HepG2 (cell line): ENCODE results near the gene TECRL. TPM values are rescaled to one million over a fixed set of nuclear protein-coding genes. Genes with fewer than 3 reads are reported as not detected.

Experiments
- ATAC-seq: fragments of 200-7000 bp; cut with Tn5 transposase; 3 replicates; pipeline ENCODE4 v1.9.1; 2020; ENCODE audit warnings: mild to moderate bottlenecking, moderate library complexity
- BruUV-seq: library from RNA; stranded (reverse); fragments of 400-500 nt; replicated peaks from 2 replicates; lab custom pipeline; 2021; lab: Mats Ljungman, UMichigan
- CTCF ChIA-PET: fragments of 300-600 bp; formaldehyde crosslinking; extraction: SDS; loops from one replicate; lab custom pipeline; 2021; ENCODE audit warnings: low total read pairs, inconsistent platforms, low intra/inter-chr PET ratio; lab: Yijun Ruan, JAX
- POLR2A ChIA-PET: fragments of 350-600 bp; sonication (Branson Sonifier 250); formaldehyde crosslinking; loops from one replicate; lab custom pipeline; 2020; ENCODE audit warnings: antibody characterized with exemption, inconsistent platforms; lab: Yijun Ruan, JAX
- DNase-seq: peaks from one replicate; pipeline ENCODE4 v3.0.0-alpha.2; 2015; ENCODE audit warnings: low spot score
- FAIRE-seq: peaks from 3 replicates; lab custom pipeline; 2011; peaks lifted over from hg19 to GRCh38; lab: Jason Lieb, UNC
- H2AFZ ChIP-seq: one replicate; pipeline ENCODE4 v1.6.1; 2011; ENCODE audit warnings: low read length, inconsistent platforms
- H3K27ac ChIP-seq: fragments of 300-600 bp; 3 replicates; pipeline ENCODE4 v1.8.0; 2011; ENCODE audit warnings: mixed run types, mild to moderate bottlenecking, mixed read lengths, low read length, inconsistent platforms; ENCODE audit not compliant: insufficient read depth; ENCODE audit errors: extremely low read length
- H3K27me3 ChIP-seq, 2 experiments: fragments of 200-600 bp in 1 of 2; 2 replicates in 1 of 2; 3 replicates in 1 of 2; pipeline versions ENCODE4 v1.6.0 to v1.8.0; 2011; ENCODE audit warnings: low read length in 2 of 2, mild to moderate bottlenecking in 2 of 2, moderate library complexity in 2 of 2, inconsistent platforms in 1 of 2; ENCODE audit not compliant: insufficient read depth in 2 of 2, control insufficient read depth in 1 of 2
- H3K36me3 ChIP-seq, 2 experiments: fragments of 200-600 bp in 1 of 2; replicated peaks in 1 of 2; 2 replicates in 1 of 2; 3 replicates in 1 of 2; pipeline versions ENCODE4 v1.5.1 to v1.8.0; 2011; ENCODE audit warnings: low read length in 2 of 2, inconsistent platforms in 1 of 2; ENCODE audit not compliant: insufficient read depth in 2 of 2, control insufficient read depth in 1 of 2
- H3K4me1 ChIP-seq: 2 replicates; pipeline ENCODE4 v1.5.1; 2012; ENCODE audit warnings: low read length, inconsistent platforms; ENCODE audit not compliant: insufficient read depth
- H3K4me2 ChIP-seq: 2 replicates; pipeline ENCODE4 v1.6.0; 2011; ENCODE audit warnings: low read depth, low read length, inconsistent platforms
- H3K4me3 ChIP-seq, 3 experiments: fragments of 200-600 bp in 1 of 3; sonication (generic), shearing (Covaris generic) in 1 of 3; replicated peaks in 1 of 3; 2 replicates each; pipeline ENCODE4 v1.5.1; 2011 to 2016; ENCODE audit warnings: low read length in 3 of 3, inconsistent platforms in 2 of 3, low read depth in 2 of 3, mild to moderate bottlenecking in 2 of 3, control low read depth in 1 of 3, mixed read lengths in 1 of 3; ENCODE audit not compliant: insufficient read depth in 1 of 3
- H3K79me2 ChIP-seq: one replicate; pipeline ENCODE4 v1.6.1; 2011; ENCODE audit warnings: low read length, inconsistent platforms; ENCODE audit not compliant: insufficient read depth
- H3K9ac ChIP-seq: 2 replicates; pipeline ENCODE4 v1.6.0; 2011; ENCODE audit warnings: mild to moderate bottlenecking, low read depth, low read length, inconsistent platforms; ENCODE audit not compliant: insufficient read depth
- H3K9me3 ChIP-seq: 2 replicates; pipeline ENCODE4 v1.5.1; 2012; ENCODE audit warnings: mild to moderate bottlenecking, low read length
- H4K20me1 ChIP-seq: 2 replicates; pipeline ENCODE4 v1.6.0; 2011; ENCODE audit warnings: inconsistent platforms, mild to moderate bottlenecking, low read length, moderate library complexity; ENCODE audit not compliant: insufficient read depth
- ATF7 ChIP-seq, 2 experiments: fragments of 450-650 bp in 1 of 2; sonication (generic) in 1 of 2; formaldehyde crosslinking in 1 of 2; IDR thresholded peaks; 2 replicates each; pipeline versions ENCODE4 v1.4.0 to v1.6.1; 2016 to 2020; ENCODE audit warnings: antibody characterized with exemption in 1 of 2, mild to moderate bottlenecking in 1 of 2, missing genetic modification reagents in 1 of 2
- CREB1 ChIP-seq, 2 experiments: fragments of 450-650 bp in 1 of 2; IDR thresholded peaks; 2 replicates each; pipeline ENCODE4 v1.6.1; 2016 to 2017; ENCODE audit warnings: control low read depth in 1 of 2, mild to moderate bottlenecking in 1 of 2, missing compliant biosample characterization in 1 of 2, missing genetic modification characterization in 1 of 2
- MXI1 ChIP-seq: IDR thresholded peaks from 3 replicates; pipeline ENCODE4 v1.6.1; 2012; ENCODE audit warnings: low read depth, low read length, inconsistent platforms, borderline replicate concordance
- PCBP2 ChIP-seq: fragments of 200-400 bp; formaldehyde crosslinking; optimal IDR thresholded peaks from 2 replicates; pipeline ENCODE3; 2018; ENCODE audit warnings: low read length, low read depth; ENCODE audit not compliant: poor library complexity, severe bottlenecking
- SP4 ChIP-seq: sonication (generic); formaldehyde crosslinking; IDR thresholded peaks from 2 replicates; pipeline ENCODE4 v1.8.1; 2023; ENCODE audit warnings: mild to moderate bottlenecking, missing genetic modification reagents
- TBX2 ChIP-seq: sonication (generic); formaldehyde crosslinking; IDR thresholded peaks from 2 replicates; pipeline ENCODE4 v1.5.0; 2020; ENCODE audit warnings: missing genetic modification reagents, mild to moderate bottlenecking, borderline replicate concordance
- TFDP2 ChIP-seq: sonication (generic); formaldehyde crosslinking; IDR thresholded peaks from 2 replicates; pipeline ENCODE4 v1.4.0; 2020; ENCODE audit warnings: missing genetic modification reagents
- ZBTB7A ChIP-seq: sonication (generic); formaldehyde crosslinking; IDR thresholded peaks from 2 replicates; pipeline ENCODE4 v1.8.0; 2022; ENCODE audit warnings: mild to moderate bottlenecking, missing genetic modification reagents
- WGBS: methylation state at CpG from one replicate; pipeline ENCODE4 v1.1.6; 2017; ENCODE audit warnings: low lambda C conversion rate; 5-methylcytosine and 5-hydroxymethylcytosine counted together
- in situ Hi-C: cut with HindIII; loops from 2 replicates; pipeline ENCODE4 v1.10.0; 2017; ENCODE audit warnings: low pct_unique_long_range_greater_than_20kb; ENCODE audit not compliant: extremely low pct_ligation_motif_present
- intact Hi-C: fragments of 100-400 bp; cut with micrococcal nuclease; formaldehyde crosslinking; loops from one replicate; pipeline ENCODE4 v1.10.0; 2022; ENCODE audit not compliant: unreplicated experiment
- polyA plus RNA-seq, 8 experiments: library from polyadenylated mRNA; depleted of rRNA in 3 of 8; stranded (reverse) in 7 of 8; unstranded in 1 of 8; fragments of >200 nt; fragmentation: Illumina TruSeq in 4 of 8; extraction: Trizol in 4 of 8; gene quantifications; 2 replicates each; pipeline versions ENCODE4 v1.2.1 to v1.2.3, GENCODE V29; 2011 to 2016; ENCODE audit warnings: low read depth in 4 of 8, missing spikeins in 1 of 8, mixed read lengths in 1 of 8; ENCODE audit not compliant: insufficient read depth in 1 of 8
- total RNA-seq, 5 experiments: library from RNA; depleted of rRNA; stranded (reverse); fragments of >200 nt; fragmentation: Illumina TruSeq; extraction: Trizol; gene quantifications; 2 replicates each; pipeline ENCODE4 v1.2.3, GENCODE V29; 2016; ENCODE audit warnings: low read depth in 1 of 5

The TECRL gene
- total and polyA plus RNA-seq, 2 of the 13 experiments (the other 11 are each of a cell fraction or from before 2014, with no cell fraction given) = not detected

GRCh38 chr4:64388252-64388651 is 21.0 kb downstream of the TECRL start:
- BruUV-seq = no TSS peak
- in situ Hi-C loops = no loop called here
- ATAC-seq (no peak), DNase-seq (no peak), FAIRE-seq (no peak)
- intact Hi-C loops = no loop called here
- no peak overlapping the region for H2AFZ ChIP-seq
- no peaks in the 10 kb centered on the region for H3K9me3 ChIP-seq
- H4K20me1 ChIP-seq = no peaks in the 10 kb centered on the region
- CTCF ChIA-PET = no interaction called here
- WGBS = 2% methylated on average over 1 of the region's 1 CpG
- no peaks in the 10 kb centered on the region for H3K79me2 ChIP-seq
- no peaks in the 10 kb centered on the region for H3K27me3 ChIP-seq
- no peak overlapping the region for H3K4me2 ChIP-seq
- H3K4me1 ChIP-seq = no peaks in the 10 kb centered on the region
- POLR2A ChIA-PET = no interaction called here
- H3K27ac ChIP-seq = no peak overlapping the region
- H3K4me3 ChIP-seq = no peak overlapping the region
- no peak overlapping the region for H3K9ac ChIP-seq
- TF ChIP-seq TFDP2 (CRISPR knock-in tag) = no peak
- TF ChIP-seq CREB1 (IDR thresholded peaks at IDR 0.05) = peak; percentile 58
- TF ChIP-seq CREB1 (CRISPR knock-in tag; IDR thresholded peaks at IDR 0.05) = no peak
- peak; percentile 57; the same call in 1 of the 2 replicates for TF ChIP-seq ATF7 (IDR thresholded peaks at IDR 0.05)
- no peak for TF ChIP-seq ATF7 (CRISPR knock-in tag; IDR thresholded peaks at IDR 0.05)
- H3K36me3 ChIP-seq = no peaks in the 10 kb centered on the region

GRCh38 chr4:64385220-64385619 is 24.0 kb downstream of the TECRL start:
- Histone ChIP-seq H3K36me3 (no peaks in the 10 kb centered on the region), H3K4me1 (no peaks in the 10 kb centered on the region), H3K9ac (no peak overlapping the region), H2AFZ (no peak overlapping the region), H3K27me3 (no peaks in the 10 kb centered on the region), H3K9me3 (no peaks in the 10 kb centered on the region), H3K4me3 (no peak overlapping the region), H3K4me2 (no peak overlapping the region), H4K20me1 (no peaks in the 10 kb centered on the region)
- ChIA-PET CTCF (no interaction called here), POLR2A (no interaction called here)
- WGBS = 0% methylated on average over 1 of the region's 1 CpG
- BruUV-seq = no TSS peak
- no peak for ATAC-seq
- FAIRE-seq = no peak
- TF ChIP-seq TBX2 (CRISPR knock-in tag) (no peak), PCBP2 (no peak), MXI1 (no peak), SP4 (no peak), ZBTB7A (CRISPR knock-in tag) (no peak)
- TF ChIP-seq, all 625 proteins: peak for 0
- intact Hi-C loops (no loop called here), in situ Hi-C loops (no loop called here)
- Histone ChIP-seq H3K27ac (no peak overlapping the region), H3K79me2 (no peaks in the 10 kb centered on the region)
- no peak for DNase-seq
